GM18870 (cell line): ENCODE results near the gene HORMAD2.
"Not testable (repeated sequence)": the region's sequence is repeated elsewhere in the genome, so short reads cannot be mapped to it uniquely, and the experiment has no call there.

ENCODE experiments used
- ATAC-seq: cut with Tn5 transposase; IDR thresholded peaks from one replicate; pipeline ENCODE4 v1.9.1; 2021; ENCODE audit warnings: moderate library complexity; ENCODE audit not compliant: unreplicated experiment

The HORMAD2 gene

DNA sequence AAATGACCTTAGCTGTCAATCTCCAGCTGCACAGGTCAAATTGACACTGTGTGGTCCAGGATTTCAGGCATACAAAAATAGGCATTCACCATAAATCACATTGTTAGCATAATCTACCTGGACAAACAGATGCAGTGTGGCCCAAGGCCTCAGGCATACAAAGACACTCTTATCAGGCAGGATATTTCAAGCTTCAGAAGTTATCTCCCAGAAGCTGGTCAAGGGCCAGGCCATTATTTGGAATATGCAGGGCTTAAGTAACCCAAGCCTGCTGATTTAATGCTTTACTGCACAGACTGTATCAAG, 25.5 kb upstream of the HORMAD2 start:
- ATAC-seq: no peak

DNA sequence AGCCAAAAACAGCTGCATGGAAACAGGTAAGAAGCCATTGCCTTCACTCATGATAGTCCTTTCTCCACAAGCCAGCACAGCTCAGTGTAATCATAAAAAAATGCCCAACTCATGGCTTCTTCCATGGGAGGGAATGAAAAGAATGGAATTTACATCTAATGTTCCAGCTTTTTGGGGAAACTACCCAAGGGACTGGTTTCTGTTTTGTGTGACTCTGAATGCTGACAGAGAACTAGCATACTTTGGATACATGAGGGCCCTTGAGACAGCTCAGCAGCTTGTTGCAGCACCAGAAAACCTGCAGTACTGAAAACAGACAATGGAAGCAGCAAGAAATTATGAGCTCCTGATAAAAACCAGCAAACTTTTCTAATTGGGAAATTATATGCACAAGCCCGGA, 24.2 kb upstream of the HORMAD2 start:
- no peak for ATAC-seq

- ATAC-seq: no peak
Observed at GRCh38 chr22:30057375-30057774, 22.9 kb upstream of the HORMAD2 start.

GRCh38 chr22:30059346-30060020, 20.8 kb upstream of the HORMAD2 start:
- not testable (repeated sequence) for ATAC-seq

- not testable (repeated sequence) for ATAC-seq
Observed at GRCh38 chr22:30061094-30061493, 19.2 kb upstream of the HORMAD2 start.

DNA sequence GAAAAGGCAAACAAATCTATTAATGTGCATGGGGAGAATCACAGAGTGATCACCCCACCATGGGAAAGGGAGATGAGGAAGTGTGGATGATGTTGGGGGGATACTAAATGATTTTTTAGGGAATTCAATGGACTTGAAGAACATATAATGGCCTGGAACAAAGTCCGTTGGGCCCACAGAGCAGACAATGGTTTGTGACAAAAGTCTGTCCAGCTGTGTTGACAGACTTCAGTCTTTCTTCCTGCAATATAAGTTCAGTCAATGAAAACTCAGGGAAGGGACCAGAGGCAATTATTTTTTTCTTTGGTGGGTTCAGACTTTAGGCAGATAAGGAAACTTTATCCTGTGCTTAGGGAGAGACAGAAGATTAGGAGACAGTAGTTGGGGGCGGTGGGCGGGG, 18.0 kb upstream of the HORMAD2 start:
- ATAC-seq: no peak

DNA sequence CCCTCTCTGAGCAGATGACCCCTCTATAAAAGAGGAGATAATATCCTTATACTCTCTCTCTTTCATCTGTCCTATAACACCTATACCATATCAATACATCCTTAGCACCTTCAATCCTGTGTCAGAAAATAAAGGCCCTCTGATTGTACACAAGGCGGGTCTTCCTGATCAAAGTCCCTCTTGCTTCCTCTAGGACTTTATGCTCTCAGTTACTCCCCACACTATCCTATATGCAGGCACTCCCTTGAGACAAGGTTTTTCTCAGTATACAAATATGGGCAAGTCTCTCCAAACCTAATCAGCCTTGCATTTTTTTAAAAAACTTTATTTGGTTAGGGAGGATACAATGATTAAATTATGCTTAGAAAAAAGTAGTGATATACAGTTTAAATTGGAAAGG, 17.3 kb upstream of the HORMAD2 start:
- ATAC-seq: no peak

- no peak for ATAC-seq
Observed at GRCh38 chr22:30064172-30064571, 16.1 kb upstream of the HORMAD2 start.

GRCh38 chr22:30073743-30074142, 6.5 kb upstream of the HORMAD2 start:
- ATAC-seq: no peak

DNA sequence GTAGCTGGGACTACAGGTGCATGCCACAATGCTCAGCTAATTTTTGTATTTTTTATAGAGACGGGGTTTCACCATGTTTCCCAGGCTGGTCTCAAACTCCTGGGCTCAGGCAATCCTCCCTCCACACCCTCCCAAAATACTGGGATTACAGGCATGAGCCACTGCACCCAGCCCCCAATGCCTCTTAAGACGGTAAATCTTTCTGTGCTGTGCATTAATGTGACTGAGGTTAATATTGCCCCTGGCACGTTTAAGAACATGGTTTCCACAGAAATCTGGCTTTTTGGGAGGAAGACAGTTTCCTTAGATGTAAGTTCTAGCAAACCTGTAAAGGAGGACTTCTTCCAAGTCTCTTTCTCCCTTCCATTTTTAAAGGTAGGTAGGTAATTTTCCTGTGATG, 6.1 kb upstream of the HORMAD2 start:
- ATAC-seq: no peak

- no peak for ATAC-seq
Observed at GRCh38 chr22:30074994-30075393, 5.3 kb upstream of the HORMAD2 start.

- no peak for ATAC-seq
Observed at GRCh38 chr22:30077279-30077880, 2.9 kb upstream of the HORMAD2 start.

DNA sequence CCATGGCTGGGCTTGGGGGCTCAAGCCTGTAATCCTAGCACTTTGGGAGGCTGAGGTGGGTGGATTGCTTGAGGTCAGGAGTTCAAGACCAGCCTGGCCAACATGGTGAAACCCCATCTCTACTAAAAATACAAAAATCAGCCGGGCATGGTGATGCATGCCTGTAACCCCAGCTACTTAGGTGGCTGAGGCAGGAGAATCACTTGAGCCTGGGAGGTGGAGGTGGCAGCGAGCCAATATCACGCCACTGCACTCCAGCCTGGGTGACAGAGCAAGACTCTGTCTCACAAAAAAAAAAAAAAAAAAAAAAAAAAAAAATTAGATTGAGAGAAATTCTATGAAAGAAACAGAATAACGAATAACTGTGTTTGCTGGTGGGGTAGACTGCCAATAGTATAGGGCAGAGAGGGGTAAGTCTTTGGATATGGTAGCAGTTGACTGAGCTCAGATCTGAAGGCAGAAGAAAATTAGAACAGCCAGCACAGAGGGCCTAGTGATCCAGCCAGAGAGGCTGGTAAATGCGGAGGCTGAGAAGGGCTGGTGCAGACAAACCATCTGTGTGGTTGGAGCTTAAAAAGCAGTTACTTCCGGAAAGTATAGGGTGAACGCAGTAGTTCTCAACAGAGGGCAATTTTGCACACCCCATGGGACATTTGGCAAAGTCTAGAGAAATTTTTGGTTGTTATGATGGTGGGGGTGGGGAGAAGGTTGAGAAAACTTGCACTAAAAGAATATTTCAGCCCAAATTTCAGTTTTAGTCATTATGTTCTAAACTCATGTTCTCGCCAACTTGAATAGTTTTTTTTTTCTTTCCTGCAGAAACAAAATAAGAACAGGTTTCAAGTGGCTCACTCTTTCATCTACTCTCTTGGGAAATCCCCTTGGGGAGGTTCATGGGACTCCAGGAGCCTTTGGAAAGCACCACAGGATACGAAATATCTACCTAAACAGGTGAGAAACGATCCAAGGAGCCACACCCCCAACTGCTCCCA, 1.6 kb upstream of the HORMAD2 start:
- ATAC-seq: no peak

GRCh38 chr22:30080805-30081204, 541 bp downstream of the HORMAD2 start:
- ATAC-seq: no peak

DNA sequence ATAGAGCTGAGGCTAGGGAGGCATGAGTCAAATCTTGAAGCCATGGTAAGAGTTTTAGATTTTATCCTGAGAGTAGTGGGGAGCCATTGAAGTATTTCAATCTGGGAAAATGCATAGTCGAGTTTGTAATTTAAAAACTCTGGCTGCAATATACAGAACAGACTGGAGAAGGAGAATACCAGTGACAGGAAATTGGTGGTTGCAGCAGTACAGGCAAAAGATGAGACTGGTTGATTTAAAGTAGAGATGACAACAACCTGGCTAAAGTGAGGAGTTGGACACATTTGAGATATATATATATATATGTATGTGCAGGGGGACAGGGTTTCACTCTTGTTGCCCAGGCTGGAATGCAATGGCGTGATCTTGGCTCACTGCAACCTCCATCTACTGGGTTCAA, 6.2 kb downstream of the HORMAD2 start:
- no peak for ATAC-seq

- ATAC-seq: not testable (repeated sequence)
Observed at GRCh38 chr22:30087037-30087436, 6.8 kb downstream of the HORMAD2 start.

- no peak for ATAC-seq
Observed at GRCh38 chr22:30087611-30088010, 7.3 kb downstream of the HORMAD2 start.

DNA sequence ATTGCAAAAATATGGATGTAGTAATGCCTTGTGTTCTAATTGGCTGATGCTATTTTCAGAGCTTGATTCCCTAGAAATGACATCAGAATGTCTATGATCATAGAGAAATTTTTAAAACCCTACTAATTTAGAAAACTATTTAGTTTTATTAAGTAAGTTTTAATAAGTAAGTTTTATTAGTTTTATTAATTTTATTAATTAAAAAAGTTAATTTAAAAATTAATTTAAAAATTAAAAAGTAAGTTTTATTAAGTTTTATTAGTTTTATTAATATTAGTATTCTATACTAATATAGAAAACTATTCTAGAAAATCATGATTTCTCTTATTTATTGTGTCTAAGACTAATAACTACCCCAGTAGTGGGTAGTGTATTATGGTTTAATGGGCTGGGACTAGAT, 8.2 kb downstream of the HORMAD2 start:
- ATAC-seq: no peak

DNA sequence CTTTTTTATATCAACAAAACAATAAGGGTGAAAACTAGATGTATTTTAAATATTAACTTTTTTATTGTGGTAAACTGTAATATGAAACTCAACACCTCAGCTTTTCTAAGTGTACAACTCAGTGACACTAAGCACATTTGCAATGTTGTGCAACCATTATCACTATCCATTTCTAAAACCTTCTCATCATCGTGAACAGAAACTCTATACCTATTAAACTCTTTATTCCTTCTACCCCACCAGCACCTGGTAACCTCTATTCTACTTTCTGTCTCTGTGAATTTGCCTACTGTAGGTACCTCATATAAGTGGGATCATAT, 9.4 kb downstream of the HORMAD2 start:
- no peak for ATAC-seq

DNA sequence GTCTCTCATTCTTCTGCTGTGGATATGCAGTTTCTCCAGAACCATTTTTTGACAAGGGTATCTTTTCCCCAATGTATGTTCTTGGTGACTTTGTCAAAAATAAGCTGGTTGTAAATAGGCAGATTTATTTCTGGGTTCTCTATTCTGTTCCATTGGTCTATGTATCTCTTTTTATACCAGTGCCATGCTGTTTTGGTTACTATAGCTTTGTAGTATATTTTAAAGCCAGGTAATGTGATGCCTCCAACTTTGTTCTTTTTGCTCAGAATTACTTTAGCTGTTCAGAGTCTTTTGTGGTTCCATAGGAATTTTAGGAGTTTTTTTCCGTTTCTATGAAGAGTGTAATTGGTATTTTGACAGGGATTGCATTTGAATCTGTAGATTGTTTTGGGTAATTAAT, 12.4 kb downstream of the HORMAD2 start:
- ATAC-seq: no peak

DNA sequence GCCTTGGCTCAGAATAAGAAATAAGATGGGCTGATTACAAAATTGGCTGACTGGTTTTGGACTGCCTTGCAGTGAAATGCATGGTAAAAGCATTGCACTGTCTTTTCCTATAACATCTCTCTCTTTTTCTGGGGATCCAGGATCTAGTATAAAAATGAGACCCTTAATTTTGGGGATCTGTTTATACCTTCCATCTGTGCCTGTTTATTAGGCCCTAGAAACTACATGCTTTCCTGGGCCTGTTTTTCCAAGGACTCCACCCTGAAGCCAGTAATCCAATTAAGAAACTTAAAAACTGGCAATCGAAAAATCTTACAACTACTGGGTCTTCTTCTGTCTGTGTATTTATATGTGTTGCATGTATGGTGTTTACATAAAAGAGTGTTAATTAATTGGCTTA, 14.5 kb downstream of the HORMAD2 start:
- ATAC-seq: no peak

GRCh38 chr22:30097861-30098260, 17.6 kb downstream of the HORMAD2 start:
- no peak for ATAC-seq
